B cell (primary cell): ENCODE data around the gene DNAH2. TPM values are rescaled to one million over a fixed set of nuclear protein-coding genes. Genes with fewer than 3 reads are reported as not detected.
A peak's percentile ranks its signal among the peaks of the same experiment; 100 is the strongest.

Experiments used
- ATAC-seq: fragments of 200-7000 bp; cut with Tn5 transposase; one replicate; pipeline ENCODE4 v1.10.0; 2021; ENCODE audit warnings: low read depth, mild to moderate bottlenecking, moderate number of reproducible peaks, moderate library complexity
- CTCF ChIA-PET: fragments of 350-600 bp; sonication (Branson Sonifier 250); formaldehyde crosslinking; loops from one replicate; lab custom pipeline; 2021; ENCODE audit warnings: antibody characterized with exemption, inconsistent platforms; lab: Charles Lee
- POLR2A ChIA-PET: fragments of 350-600 bp; sonication (Branson Sonifier 250); formaldehyde crosslinking; loops from one replicate; lab custom pipeline; 2021; ENCODE audit warnings: antibody characterized with exemption; lab: Charles Lee
- DNase-seq: peaks from one replicate; pipeline ENCODE4 v3.0.0; 2013
- H2AFZ ChIP-seq: 2 replicates; pipeline ENCODE4 v1.6.1; 2012; ENCODE audit warnings: mild to moderate bottlenecking, low read depth, low read length; ENCODE audit not compliant: insufficient read depth, poor library complexity, severe bottlenecking
- H3K27ac ChIP-seq, 2 donors: 1 replicate in 1 of 2; 2 replicates in 1 of 2; pipeline ENCODE4 v1.5.1; 2012 to 2013; ENCODE audit warnings: low read length in 2 of 2, mild to moderate bottlenecking in 2 of 2, moderate library complexity in 1 of 2
- H3K27me3 ChIP-seq, 4 experiments: fragments of 200-600 bp in 1 of 4; sonication (generic) in 1 of 4; replicated peaks in 1 of 4; 1 replicate in 2 of 4; 2 replicates in 2 of 4; pipeline versions ENCODE4 v1.6.1 to v1.7.0; 2013 to 2016; ENCODE audit warnings: low read length in 3 of 4, mild to moderate bottlenecking in 2 of 4, mixed read lengths in 1 of 4, moderate library complexity in 1 of 4; ENCODE audit not compliant: insufficient read depth in 4 of 4, control insufficient read depth in 3 of 4; ENCODE audit errors: control extremely low read depth in 1 of 4
- H3K36me3 ChIP-seq, 2 experiments: replicated peaks in 1 of 2; 1 replicate in 1 of 2; 2 replicates in 1 of 2; pipeline versions ENCODE4 v1.6.1 to v1.7.1; 2013; ENCODE audit warnings: low read length in 1 of 2; ENCODE audit not compliant: insufficient read depth in 2 of 2, control insufficient read depth in 1 of 2; ENCODE audit errors: control extremely low read depth in 1 of 2, extremely low read depth in 1 of 2
- H3K4me1 ChIP-seq, 2 donors: fragments of 200-600 bp in 1 of 2; sonication (generic) in 1 of 2; 1 replicate in 1 of 2; 2 replicates in 1 of 2; pipeline versions ENCODE4 v1.5.1 to v1.6.1; 2013 to 2017; ENCODE audit warnings: low read length in 2 of 2; ENCODE audit not compliant: control insufficient read depth in 2 of 2, insufficient read depth in 2 of 2
- H3K4me2 ChIP-seq: replicated peaks from 2 replicates; pipeline ENCODE3; 2012; ENCODE audit warnings: mild to moderate bottlenecking, low read depth, low read length; ENCODE audit not compliant: poor library complexity, severe bottlenecking
- H3K4me3 ChIP-seq, 5 experiments: fragments of 200-600 bp in 1 of 5; sonication (generic) in 1 of 5; 1 replicate in 3 of 5; 2 replicates in 2 of 5; pipeline versions ENCODE4 v1.5.1 to v1.7.0; 2011 to 2016; ENCODE audit warnings: low read length in 4 of 5, mild to moderate bottlenecking in 4 of 5, low read depth in 2 of 5, control low read depth in 1 of 5, moderate library complexity in 1 of 5; ENCODE audit not compliant: insufficient read depth in 1 of 5; ENCODE audit errors: control extremely low read depth in 1 of 5, extremely low read depth in 1 of 5
- H3K79me2 ChIP-seq: fragments of 200-600 bp; sonication (generic); one replicate; pipeline ENCODE4 v1.6.0; 2016; ENCODE audit warnings: low read length; ENCODE audit not compliant: control insufficient read depth, insufficient read depth
- H3K9ac ChIP-seq: fragments of 200-600 bp; sonication (generic); 2 replicates; pipeline ENCODE4 v1.6.1; 2017; ENCODE audit warnings: mild to moderate bottlenecking, low read length, moderate library complexity
- H3K9me3 ChIP-seq, 3 donors: one replicate each; pipeline versions ENCODE4 v1.6.1 to v1.7.1; 2013; ENCODE audit warnings: low read length in 2 of 3; ENCODE audit not compliant: control insufficient read depth in 2 of 3, insufficient read depth in 1 of 3; ENCODE audit errors: control extremely low read depth in 1 of 3
- H4K20me1 ChIP-seq: 2 replicates; pipeline ENCODE4 v1.6.0; 2012; ENCODE audit warnings: mild to moderate bottlenecking, low read length; ENCODE audit not compliant: insufficient read depth, control insufficient read depth, poor library complexity, severe bottlenecking
- H3K27ac Mint-ChIP-seq: one replicate; pipeline ENCODE4 v1.8.0; 2021; ENCODE audit warnings: mixed read lengths
- H3K27me3 Mint-ChIP-seq: one replicate; pipeline ENCODE4 v1.8.0; 2021; ENCODE audit warnings: mixed read lengths
- H3K4me1 Mint-ChIP-seq: one replicate; pipeline ENCODE4 v1.8.0; 2021; ENCODE audit warnings: mixed read lengths
- H3K4me3 Mint-ChIP-seq: one replicate; pipeline ENCODE4 v1.8.0; 2021; ENCODE audit warnings: mixed read lengths
- H3K9me3 Mint-ChIP-seq: one replicate; pipeline ENCODE4 v1.8.0; 2022; ENCODE audit warnings: mixed read lengths; ENCODE audit not compliant: insufficient read depth
- CTCF ChIP-seq: fragments of 200-600 bp; IDR thresholded peaks from one replicate; pipeline ENCODE4 v1.8.0; 2022; ENCODE audit warnings: antibody characterized with exemption, mild to moderate bottlenecking
- EZH2 ChIP-seq: IDR thresholded peaks from 2 replicates; pipeline ENCODE4 v1.6.1; 2012; ENCODE audit warnings: borderline replicate concordance, low read depth, mild to moderate bottlenecking, moderate library complexity, low read length; ENCODE audit not compliant: insufficient read depth, poor library complexity, severe bottlenecking
- WGBS: methylation state at CpG from one replicate; pipeline ENCODE4 v1.1.5; 2013; ENCODE audit warnings: missing lambda C conversion rate; ENCODE audit not compliant: insufficient coverage; 5-methylcytosine and 5-hydroxymethylcytosine counted together
- intact Hi-C: fragments of 100-400 bp; cut with micrococcal nuclease; formaldehyde crosslinking; loops from one replicate; pipeline ENCODE4 v1.10.0; 2022
- polyA plus RNA-seq: library from polyadenylated mRNA; depleted of rRNA; stranded (reverse); fragments of >200 nt; gene quantifications from 2 replicates; pipeline ENCODE4 v1.2.3, GENCODE V29; 2012
- total RNA-seq, 2 donors: library from RNA; stranded (reverse); fragments of 120-200 nt in 1 of 2; gene quantifications; 1 replicate in 1 of 2; 2 replicates in 1 of 2; pipeline versions ENCODE4 v1.2.3 to v1.2.4, GENCODE V29; 2013 to 2022

DNAH2 gene
- total and polyA plus RNA-seq, 2 donors (not counting 1 experiment from before 2014, with no cell fraction given), result 0.03 TPM; not detected in 1

- no peaks in the 10 kb centered on the region for H3K36me3 ChIP-seq
- peaks cover 49 to 67% of the 10 kb centered on the region in 2 donors for H3K4me1 ChIP-seq
- H3K4me2 ChIP-seq, result peak overlapping the region; percentile 99
- no peaks in the 10 kb centered on the region for H3K9me3 Mint-ChIP-seq
- ChIA-PET POLR2A (interaction anchor here (0.9 to 2.3 kb wide), 2 partner anchors 8 to 20 kb away, joined by 3 to 14 read pairs; partner anchors contain the start of gene NAA38), CTCF (interaction anchor here (0.6 to 5.3 kb wide), 12 partner anchors 8 to 469 kb away, joined by 3 to 53 read pairs (median 4); partner anchors contain the start of genes CNTROB, CYB5D1, NAA38 and RNF227)
- peaks cover 0 to 4% (median 0%) of the 10 kb centered on the region in 3 donors for H3K9me3 ChIP-seq
- H3K27me3 ChIP-seq, result peaks cover 0 to 2% (median 0%) of the 10 kb centered on the region in 4 experiments
- H3K79me2 ChIP-seq, result peaks cover 30% of the 10 kb centered on the region
- peaks cover 60% of the 10 kb centered on the region for H3K4me1 Mint-ChIP-seq
- H4K20me1 ChIP-seq, result peaks cover 30% of the 10 kb centered on the region
- DNase-seq (peak; percentile 64), ATAC-seq (no peak)
- H2AFZ ChIP-seq, result no peak overlapping the region
- WGBS, result 0% methylated on average over 7 of the region's 19 CpGs
- TF ChIP-seq CTCF (no peak), EZH2 (no peak)
- peak overlapping the region; percentile 66 for H3K27ac Mint-ChIP-seq
- H3K4me3 Mint-ChIP-seq, result peak overlapping the region; percentile 99
- peaks cover 9% of the 10 kb centered on the region for H3K27me3 Mint-ChIP-seq
- peak overlapping the region; percentile 83 for H3K9ac ChIP-seq
- H3K27ac ChIP-seq, result peak overlapping the region; percentile 93 to 100
- intact Hi-C loops, result loop anchor here (10.0 kb wide), 2 partner anchors 822 to 1182 kb away; partner anchors contain the start of genes C17orf100, MED31 and RNASEK
- peak overlapping the region; percentile 35 to 99 (median 95) for H3K4me3 ChIP-seq
These were observed 119.3 kb downstream of the DNAH2 start for GRCh38 chr17:7836596-7837407.
